Activated naive CD8-positive, alpha-beta T cell treated with anti-CD3 and anti-CD28 coated beads, Interleukin-2, amount 50 U/mL, for 16 hours (primary cell): ENCODE results near the gene AGR2.
"Not testable (repeated sequence)": the region's sequence is repeated elsewhere in the genome, so short reads cannot be mapped to it uniquely, and the experiment has no call there.

ENCODE experiments used
- DNase-seq: peaks from one replicate; pipeline ENCODE4 v3.0.0-alpha.2; 2020; ENCODE audit warnings: low read depth, low spot score

The AGR2 gene

DNA sequence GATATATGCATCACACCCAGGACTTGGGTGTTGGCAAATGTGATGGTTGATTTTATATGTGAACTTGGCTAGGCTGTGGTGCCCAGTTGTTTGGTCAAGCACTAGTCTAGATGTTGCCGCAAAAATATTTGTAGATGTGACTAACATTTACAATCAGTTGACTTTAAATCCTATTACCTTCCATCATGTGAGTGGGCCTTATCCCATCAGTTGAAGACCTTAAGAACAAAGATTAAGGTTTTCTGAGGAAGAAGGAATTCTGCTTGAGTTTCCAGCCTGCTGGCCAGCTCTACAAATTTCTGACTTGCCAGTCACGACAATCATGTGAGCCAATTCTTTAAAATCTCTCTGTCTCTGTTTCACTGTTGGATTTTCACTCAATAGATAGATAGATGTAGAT, 30.9 kb downstream of the AGR2 start:
- no peak for DNase-seq

DNA sequence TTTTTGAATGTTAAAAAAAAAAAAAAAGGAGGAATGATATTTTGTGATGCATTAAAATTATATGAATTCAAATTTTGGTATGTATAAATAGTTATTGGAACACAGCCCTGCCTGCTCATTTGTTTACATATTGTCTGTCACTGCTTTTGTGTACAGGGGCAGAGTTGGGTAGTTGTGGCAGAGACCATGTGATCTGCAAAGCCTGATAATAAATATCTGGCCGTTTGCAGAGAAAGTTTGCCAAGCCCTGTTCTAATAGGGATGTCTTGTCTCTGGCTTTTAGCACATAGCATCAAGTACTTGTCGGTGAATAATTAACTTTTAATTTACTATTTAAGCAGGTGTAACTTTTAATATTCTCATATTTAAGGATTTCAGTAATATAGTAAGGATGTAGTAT, 31.5 kb downstream of the AGR2 start:
- DNase-seq, result no peak

DNA sequence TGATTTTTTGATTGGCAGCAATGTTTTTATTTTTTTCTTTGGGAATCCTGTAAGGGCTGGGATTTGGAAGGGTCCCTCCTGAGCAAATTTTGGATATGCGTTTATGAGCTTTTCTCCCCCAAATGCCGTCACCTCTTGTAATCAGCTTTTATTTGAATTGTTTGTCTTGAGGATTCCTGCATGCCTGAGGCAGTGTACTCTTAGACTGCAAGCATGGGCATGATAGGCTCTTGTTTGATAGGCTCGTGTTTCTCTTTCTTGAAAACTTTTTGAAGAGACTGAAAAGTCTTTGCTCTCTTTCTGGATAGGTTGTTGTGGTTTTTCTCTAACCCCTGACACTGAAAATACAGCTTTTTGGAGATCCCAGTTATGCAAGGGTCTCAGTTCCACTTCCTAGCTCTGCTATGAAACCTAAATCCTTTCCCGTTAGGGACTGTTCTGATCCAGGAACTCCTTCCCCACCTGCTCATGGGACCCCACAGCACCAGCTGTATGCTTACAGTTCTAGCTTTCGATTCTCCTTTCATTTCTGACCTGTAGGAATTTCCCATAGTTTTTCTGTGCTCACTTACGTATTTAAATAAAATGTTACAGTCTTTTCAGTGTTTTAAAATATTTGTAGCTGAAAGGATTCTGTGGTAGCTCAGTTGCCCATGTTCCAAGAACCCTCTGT, 34.0 kb downstream of the AGR2 start:
- no peak for DNase-seq

DNA sequence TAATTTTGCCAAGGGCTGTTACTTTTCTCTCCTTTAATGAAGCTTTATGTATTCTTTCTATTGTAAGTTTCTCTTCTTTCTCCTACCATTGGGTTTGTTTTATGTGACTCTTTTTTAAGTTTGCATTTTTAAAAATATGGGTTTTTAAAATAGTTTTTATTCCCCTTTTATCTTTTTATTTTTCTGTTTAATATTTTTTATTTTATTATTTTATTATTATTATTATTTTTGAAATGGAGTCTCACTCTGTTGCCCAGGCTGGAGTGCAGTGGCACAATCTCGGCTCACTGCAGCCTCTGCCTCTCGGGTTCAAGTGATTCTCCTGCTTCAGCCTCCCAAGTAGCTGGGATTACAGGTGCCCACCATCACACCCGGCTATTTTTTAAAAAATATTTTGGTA, 34.8 kb downstream of the AGR2 start:
- DNase-seq, result not testable (repeated sequence)

DNA sequence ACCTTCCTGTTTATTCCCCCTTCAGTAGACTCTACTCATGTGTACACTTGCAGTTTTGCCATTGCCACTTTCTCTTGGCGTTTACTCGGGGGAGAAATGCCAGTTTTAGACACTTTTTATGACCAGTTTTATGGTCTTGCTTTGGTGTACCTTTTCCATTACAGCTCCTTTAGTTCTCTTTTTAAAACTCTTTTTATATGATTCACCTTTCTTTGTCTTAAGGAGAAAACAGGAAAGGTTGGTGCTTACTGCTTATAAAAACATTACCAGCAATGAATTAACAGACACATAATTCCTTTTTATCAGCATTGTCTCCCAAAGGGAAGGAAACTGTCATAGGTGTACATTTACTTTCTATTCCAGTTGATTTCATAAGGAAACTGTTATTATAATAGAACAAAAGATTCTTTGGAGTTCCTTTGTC, 39.4 kb downstream of the AGR2 start:
- no peak for DNase-seq

DNA sequence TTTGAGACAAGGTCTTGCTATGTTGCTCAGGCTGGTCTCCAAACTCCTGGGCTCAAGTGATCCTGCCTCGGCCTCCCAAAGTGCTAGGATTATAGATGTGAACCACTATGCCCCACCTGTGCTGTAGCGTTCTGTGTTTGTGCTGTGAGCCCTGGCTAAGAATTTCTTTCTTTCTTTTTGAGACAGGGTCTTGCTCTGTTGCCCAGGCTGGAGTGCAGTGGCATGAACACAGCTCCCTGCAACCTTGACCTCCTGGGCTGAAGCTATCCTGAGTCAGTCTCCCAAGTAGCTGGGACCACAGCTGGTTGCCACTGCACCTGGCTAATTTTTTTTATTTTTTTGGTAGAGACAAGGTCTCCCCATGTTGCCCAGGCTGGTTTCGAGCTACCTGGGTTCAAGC, 39.9 kb downstream of the AGR2 start:
- DNase-seq, result no peak

DNA sequence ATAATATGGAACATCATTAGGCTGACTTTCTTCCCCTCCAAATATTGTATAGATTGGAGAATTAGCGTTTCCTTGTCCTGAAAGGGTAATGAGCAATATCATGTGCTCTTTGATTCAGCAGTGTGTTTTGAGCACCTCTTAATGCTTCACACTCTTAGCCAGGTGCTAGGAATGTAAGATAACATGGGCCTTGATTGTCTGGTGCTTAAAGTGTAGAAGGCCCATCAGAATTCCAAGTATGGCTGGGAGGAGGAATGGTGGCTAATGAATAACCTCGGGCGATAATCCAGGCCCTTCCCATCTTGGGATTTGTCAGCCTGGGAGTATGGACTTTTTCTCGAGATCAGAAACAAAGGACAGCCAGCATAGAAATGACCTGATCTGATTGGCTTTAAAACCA, 42.6 kb downstream of the AGR2 start:
- no peak for DNase-seq

DNA sequence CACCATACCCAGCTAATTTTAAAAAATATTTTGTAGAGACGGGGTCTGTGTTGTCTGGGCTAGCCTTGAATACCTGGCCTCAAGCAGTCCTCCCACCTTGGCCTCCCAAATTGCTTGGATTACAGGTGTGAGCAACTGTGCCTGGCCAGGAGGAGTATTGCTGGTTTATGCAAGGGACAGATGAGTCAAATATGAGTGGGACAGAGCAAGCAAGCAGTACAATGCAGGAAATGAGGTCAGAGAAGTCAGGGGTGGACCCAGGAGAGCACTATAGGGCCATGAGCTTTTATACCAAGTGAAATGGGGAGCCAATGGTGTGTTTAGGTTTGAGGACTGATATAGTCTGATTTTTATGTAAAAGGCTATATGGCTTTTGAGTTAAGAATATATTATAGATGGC, 45.0 kb downstream of the AGR2 start:
- DNase-seq, result no peak

DNA sequence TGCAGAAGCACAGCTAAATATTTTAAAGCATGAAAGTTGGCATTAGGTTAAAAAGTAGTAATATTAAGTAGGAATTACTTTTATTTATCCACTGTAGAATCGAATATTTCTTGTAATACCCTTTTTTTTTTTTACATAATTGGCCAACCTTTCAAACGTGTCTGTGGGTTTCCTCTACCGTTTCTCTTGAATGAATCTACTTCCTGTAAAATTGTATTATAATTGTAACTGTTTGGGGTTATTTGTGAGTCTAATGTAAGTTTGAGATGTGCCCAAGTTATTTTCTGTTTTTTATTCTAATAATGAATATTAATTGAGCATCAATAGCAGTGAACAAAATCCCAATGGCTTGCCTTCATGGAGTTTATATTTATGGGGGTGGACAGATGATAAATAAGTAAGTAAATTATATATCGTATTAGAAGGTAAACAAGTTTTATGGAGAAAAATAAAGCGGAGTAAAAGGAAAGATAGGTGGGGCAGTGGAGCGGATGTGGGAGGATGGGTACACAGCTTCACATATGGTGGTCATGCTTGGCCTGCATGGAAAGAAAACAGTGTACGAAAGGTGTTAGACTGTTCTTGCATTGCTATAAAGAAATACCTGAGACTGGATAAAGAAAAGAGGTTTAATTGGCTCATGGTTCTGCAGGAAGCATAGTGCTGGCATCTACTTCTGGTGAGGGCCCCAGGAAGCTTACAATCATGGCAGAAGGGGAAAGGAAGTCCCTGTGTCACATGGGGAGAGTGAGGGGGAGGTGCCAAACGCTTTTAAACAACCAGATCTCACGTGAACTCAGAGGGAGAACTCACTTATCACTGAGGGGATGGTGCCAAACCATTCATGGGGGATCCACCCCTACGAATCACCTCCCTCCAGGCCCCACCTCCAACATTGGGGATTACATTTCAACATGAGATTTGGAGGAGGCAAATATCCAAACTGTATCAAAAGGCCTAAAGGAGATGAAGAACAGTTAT, 45.9 kb downstream of the AGR2 start:
- DNase-seq, result no peak

DNA sequence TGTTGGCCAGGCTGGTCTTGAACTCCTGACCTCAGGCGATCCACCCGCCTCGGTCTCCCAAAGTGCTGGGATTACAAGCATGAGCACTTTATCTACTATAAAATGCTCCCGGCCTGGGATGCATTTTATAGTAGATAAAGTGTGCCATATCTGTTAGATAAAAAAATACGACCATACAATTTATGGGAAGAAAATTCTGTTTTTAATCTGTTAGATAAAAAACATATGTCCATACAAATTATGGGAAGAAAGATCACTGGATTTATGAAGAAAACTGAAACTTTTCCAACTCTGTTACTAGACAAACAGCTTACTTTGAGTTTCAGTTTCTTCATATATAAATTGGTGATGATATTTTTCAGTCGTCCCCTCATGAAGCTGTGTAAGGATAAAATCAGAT, 46.8 kb downstream of the AGR2 start:
- DNase-seq, result no peak

DNA sequence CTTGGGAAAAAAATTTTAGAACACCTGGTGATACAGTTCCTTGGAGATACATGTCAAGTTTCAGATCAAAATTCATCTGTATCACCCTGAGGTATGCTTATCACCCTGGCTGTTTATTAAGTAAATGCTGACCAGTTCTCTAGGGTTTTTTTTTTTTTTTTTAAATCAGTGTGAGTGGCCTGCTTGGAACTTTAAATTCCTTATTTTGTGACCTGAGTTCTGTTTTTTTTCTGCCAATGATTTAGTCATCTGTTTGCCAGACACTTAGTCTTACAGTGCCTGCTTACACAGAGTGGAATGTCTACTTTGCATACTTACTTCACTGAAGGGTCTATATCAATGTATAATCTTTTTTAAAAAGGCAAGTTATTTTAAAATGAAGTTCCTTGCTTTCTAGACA, 49.4 kb downstream of the AGR2 start:
- no peak for DNase-seq

DNA sequence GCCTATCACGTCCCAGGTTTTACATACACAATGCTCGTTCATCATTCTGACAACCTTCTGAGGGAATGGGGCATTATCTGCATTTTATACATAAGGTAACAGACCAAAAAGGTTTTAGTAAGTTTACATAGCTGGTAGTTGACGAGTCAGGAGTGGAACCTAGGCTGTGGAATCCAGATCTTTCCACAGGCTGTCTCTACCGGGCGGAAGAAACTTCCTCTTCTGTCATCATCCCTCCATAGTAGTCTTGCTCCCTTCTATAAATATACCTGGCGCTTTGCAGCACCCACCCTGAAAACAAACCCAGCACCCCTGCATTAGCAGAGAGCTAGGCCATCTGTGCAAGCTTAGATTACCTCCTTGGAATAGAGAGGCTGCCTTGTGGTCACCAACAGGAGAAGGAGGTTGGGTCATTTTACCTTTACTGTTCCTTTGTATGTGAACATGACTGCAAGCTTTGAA, 49.9 kb downstream of the AGR2 start:
- DNase-seq, result no peak

DNA sequence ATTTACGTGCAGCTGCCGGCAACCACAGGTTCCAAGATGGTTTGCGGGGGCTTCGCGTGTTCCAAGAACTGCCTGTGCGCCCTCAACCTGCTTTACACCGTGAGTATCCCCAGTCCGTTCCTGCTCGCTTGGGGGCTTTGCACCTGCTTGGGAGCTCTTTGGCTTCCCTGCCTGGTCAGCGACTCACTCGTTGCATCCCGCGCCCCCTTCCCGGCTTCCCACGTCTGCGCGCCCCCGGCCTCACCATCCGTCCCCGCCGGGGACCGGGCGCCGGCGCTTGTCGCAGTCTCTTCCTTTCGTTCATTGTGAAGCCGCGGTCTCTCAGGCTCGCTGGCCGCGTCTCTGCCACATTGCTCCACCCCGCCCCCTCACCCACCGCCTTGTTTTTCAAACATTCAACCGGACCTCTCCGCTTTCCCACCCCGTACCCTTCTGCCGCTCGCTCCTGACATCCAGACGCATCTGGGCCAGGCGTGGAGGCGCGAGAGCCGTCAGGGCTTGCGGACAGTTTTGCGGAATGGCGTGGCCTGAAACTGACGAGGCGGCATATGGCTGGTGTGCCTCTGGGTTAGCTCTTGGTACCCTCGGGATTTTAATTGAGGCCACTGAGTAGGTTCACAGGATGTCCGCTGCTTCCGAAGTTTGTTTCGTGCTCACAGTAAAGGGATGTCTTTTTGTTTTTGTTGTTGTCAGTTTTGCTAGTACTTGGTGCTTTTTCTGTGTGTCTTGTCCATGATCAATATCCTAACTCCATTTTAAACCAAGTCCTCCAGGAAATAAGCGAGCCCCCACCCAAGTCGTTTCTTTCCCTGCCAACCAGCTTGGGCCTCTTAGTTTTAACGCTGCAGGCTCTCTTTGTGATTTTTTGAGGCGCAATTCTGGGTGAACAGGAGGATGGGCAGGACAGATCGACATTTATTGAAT, 50.6 kb downstream of the AGR2 start:
- no peak for DNase-seq

DNA sequence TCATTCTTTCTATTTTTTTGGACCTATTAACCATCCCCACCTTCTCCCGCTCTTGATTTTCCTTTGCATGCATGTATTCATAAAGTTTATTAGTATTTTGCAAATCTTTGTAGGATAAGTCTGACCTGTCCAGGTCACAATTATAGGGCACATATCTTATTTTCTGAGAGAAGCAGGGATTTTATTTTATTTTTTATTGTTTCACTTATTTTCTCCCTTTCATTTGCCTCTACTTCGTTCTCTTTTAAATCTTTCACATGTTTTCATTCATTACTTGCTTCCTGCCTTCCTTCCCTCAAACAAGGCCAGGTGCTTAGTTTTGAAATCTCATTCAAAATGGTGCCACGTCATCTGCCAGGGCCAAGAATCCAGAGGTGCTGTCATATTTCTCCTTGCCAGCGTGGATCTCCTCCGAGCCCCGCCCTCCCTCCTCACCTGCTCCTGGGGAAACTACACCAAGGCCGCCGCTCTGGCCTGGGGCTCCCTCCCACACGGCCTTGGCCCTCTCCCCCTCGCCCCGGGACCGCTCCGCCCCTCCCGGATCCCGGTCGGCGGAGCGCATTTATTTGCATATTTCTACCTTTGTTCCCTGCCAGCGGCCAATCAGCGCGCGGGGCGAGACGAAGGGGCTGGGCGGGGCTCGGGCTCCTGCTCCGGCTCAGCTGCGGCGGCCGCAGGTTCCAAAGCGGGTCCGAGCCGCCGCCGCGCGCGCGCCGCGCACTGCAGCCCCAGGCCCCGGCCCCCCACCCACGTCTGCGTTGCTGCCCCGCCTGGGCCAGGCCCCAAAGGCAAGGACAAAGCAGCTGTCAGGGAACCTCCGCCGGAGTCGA, 51.5 kb downstream of the AGR2 start, which contains the start of gene TSPAN13:
TSPAN13 (plus strand) TSS at position 654 of the 830 bp plus-strand sequence. CDS start 213 bp downstream, outside the sequence.
- DNase-seq, result no peak

DNA sequence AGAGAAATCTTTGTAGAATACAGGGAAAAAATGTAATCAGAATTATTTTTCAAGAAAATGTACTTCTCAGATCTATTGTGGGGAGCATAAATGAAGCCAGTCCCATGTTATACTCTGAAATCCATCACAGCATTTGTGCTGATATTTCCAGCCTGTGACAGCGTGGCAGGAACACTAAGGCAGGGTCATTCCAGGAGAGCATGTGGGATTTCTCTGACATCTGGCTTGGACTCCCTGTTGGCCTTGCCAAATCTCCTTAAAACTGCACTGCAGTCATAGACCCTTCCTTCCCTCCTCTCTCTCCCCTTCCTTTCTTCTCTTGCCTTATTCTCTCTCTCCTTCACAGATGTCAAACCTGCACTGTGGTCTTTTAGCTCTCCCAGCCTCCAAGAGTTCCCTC, 57.7 kb downstream of the AGR2 start:
- DNase-seq, result no peak

DNA sequence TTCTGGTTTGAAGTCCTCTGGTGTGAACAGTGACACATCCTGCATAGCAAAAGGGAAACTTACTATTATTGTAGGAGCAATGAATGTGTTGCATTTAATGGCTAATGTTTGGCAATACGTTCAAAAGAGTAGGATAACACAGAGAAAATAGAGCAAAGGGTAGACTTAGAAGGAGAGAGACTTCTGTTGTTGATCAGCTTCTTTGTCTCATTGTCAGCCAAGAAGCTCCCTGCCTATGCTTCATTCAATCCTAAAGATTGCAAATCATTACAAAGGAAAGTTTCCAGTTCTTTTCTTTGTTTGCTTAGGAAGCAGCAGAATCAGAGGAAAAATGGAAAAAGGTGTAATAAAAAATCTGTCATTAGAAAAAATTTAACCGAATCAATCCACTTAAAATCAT, 59.2 kb downstream of the AGR2 start:
- no peak for DNase-seq

DNA sequence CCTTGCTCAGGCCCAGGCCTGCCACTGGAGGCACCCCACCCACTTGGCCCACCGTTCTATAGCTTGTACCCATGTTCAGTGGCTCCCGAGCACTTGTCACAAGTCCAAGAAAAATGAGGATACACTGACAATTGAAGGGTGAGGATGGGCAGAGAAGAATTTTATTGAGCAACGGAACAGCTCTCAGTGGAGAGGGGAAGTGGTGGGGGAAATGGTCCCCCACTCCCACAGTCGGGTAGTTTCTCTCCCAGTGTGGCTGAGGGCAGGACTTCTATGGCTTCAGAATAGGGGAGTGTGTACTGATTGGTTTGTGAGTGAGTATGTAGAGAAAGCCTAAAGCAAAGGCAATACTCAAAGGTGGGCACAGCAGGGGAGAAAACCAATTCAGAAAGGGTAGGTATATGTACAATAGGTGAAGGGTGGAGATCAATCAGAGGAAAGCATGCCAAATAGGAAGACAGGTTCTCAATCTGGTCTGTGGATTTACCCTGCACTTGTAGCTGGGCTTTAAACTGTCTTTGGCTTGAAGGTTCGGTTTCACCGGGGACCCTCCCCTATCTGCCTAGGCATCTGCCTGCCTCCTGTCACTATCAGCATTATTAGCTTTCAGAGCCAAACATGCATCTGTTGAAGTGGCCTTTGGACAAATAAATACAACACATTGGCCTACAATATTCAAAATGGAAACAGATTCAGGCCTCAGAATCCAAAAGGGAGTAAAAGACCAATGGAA, 60.1 kb downstream of the AGR2 start:
- no peak for DNase-seq

DNA sequence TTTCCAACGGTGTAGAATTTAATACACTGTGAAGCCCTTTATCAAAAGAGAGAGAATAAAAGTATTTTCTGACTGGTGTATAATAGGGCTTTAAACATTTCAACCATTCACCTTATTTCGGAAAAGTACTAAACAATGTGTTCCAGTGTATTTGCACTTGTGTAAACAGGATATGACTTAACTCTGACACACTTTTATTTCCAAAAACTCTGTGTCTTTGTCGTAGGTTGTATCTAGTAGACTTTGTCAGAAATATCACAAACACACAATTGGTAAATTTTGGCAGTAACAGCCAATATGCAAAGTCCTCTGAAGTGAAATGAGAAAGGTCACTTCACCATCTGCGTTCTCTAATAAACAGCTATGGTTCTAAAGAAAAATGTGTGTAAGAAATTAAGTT, 61.6 kb downstream of the AGR2 start:
- no peak for DNase-seq

DNA sequence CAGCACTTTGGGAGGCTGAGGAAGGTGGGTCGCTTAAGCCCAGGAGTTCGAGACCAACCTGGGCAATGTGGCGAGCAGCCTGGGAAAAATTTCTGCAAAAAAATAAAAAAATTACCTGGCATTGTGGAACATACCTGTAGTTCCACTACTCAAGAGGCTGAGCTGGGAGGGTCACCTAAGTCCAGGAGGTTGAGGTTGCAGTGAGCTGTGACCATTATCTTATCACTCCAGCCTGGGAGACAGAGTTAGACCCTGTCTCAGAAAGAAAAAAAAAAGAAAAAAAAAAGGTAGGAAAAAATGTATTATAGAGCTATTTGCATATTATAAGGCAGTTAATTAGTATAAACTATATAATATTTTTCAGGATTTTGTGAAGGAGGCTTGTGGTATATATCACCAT, 62.3 kb downstream of the AGR2 start:
- DNase-seq, result no peak
